GM19463 (cell line): ENCODE results near the gene BBS9.
A peak's percentile ranks its signal among the peaks of the same experiment; 100 is the strongest.

Source experiments
- ATAC-seq: cut with Tn5 transposase; IDR thresholded peaks from one replicate; pipeline ENCODE4 v1.9.1; 2021; ENCODE audit warnings: mild to moderate bottlenecking, moderate library complexity; ENCODE audit not compliant: unreplicated experiment

BBS9 gene

DNA sequence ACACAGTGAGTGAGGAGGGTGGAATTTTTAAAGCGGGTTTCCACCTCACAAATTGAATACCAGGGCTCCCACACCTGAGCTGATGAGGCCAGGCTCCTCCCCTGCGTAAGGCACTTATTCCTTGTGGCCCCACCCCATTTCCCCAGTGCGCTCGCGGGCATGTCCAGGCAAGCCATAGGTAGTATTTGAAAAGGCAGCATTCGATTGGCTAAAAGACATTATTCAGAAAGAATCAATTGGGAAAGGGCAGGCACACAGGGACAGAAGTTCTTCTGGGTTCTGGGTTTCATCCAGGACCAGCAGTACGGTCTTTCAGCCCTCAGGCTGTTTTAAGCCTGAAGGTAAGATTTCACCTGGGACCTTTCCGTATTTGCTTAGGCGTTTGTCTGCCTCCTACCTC is 222.3 kb downstream of the BBS9 start:
- no peak for ATAC-seq

DNA sequence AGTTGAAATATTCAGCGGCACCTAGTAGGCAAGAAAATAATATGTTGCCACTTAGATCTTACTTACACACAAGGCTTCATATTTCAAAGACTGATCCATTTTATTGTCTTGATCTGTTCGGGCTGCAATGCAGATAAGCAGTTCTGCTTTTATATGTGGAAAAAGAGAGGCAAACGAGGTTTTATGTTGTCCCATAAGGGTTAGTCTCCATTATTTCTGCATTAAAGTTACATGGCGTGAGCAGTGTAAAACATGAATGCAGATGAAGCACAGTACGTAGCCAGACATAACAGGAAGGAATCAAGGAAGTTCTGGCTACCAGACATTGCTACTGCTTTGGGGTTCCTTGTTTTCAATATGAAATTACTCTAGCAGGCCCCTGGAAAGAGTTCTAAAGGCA is 224.8 kb downstream of the BBS9 start:
- ATAC-seq: no peak

DNA sequence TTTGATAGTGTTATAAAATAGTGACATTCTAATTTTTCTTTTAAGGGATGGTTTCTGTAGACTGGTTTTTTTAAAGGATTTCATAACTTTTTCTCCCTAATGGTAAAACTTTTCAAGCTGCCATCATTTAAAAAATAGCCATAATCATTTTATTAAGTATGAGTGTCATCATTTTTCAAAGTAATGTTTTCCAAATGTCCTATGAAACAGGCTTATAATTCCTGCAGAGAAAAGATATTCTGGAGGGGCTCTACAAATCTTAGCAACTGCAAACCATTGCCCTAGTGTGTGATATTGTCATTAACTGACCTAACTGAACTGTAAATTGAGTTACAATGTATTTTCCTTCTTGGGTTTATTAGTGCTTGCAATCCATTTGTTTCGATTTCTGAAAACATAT is 226.0 kb downstream of the BBS9 start:
- ATAC-seq: no peak

DNA sequence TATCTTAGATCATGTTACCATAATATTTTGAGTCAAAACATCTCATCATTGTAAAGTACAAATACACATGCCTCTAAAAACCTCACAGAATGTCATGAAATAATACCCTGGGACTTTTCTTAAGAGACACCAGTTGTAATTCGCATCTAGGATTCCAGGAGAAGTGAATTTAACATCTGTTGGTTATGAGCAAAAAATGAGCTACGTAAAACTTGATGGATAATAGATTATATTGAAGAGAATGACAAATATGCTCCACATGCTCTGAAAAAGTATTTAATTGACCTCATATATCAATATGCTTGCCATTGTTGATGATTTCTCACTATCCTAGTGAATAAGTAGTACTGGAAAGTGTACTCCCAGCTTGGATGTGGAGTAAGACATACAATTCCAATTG is 227.0 kb downstream of the BBS9 start:
- ATAC-seq: no peak

DNA sequence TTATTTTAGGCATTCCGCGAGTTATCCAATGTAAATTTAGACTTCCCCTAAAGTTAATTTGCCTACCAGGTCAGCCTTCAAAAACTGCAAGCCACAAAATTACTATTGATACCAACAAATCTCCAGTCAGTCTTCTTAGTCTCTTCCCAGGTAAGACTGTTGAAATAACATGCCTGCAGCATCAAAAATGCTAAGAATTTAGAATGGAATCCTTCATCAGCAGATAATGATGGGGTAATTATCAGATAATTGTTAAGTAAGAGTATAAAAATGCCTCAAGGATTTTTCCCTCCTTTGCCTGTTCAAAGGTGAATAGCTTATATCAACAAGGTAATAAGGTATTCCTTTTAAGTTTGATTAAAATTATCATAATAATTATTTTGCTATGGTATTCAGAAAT is 228.5 kb downstream of the BBS9 start:
- ATAC-seq: no peak

DNA sequence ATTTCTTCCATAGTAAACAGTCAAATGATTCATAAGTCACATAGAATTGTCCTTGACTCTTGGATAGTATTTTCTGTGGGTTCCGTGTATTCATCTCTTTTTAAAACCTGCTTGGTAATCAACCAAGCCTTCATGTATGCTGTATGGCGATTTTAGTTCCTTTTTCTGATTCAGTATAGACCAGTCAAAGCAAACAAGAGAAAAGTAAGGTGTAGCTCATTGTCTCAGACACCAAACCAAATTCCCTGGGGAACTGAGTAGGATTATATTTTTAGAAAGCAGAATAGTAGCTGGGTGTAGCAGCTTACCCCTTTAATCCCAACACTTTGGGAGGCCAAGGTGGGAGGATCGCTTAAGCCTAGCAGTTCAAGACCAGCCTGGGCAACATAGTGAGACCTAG is 240.5 kb downstream of the BBS9 start:
- no peak for ATAC-seq

DNA sequence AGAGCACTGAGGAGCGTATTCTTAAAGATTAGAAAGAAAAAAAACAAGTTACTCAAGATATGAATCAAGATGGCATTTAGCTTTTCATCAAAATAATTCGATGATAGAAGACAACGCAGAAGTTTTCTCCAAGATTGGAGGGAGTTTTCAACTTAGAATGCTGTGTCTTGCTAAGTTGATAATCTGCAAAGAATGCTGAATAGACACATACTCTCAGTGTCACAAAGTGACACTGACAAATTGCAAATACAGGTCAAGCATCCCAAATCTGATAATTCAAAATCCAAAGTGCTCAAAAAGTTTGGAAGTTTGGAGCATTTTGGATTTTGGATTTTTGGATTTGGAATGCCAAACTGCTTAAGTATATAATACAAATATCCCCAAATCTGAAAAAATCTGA is 243.8 kb downstream of the BBS9 start:
- no peak for ATAC-seq

DNA sequence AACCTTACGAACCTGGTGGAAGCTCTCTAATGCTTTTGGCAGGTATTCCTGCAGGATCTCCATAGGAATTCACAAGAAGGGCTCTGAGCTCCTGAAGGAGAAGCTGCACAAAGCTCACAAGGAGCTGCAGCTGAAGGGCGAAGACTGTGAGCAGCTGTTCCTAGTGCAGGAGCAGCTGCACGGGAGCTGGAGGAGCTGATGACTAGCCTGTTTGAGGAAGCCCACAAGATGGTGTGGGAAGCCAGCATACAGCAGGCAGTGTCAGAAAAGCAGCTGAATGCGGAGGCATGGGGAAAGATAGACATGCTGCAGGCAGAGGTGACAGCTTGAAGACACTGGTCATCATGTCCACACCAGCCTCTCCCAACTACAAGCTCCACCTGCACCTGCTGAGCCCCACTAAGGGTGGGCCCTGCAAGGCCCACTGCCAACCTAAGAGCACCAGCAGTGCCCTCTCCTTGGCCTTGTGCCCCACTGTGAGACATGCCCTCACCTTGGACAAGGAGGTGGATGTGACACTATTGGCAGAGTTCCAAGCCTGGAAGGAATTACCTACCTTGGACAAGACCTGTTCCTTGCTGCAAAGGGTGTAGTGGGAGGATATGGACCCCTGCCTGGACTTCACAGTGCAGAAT is 250.6 kb downstream of the BBS9 start:
- no peak for ATAC-seq

DNA sequence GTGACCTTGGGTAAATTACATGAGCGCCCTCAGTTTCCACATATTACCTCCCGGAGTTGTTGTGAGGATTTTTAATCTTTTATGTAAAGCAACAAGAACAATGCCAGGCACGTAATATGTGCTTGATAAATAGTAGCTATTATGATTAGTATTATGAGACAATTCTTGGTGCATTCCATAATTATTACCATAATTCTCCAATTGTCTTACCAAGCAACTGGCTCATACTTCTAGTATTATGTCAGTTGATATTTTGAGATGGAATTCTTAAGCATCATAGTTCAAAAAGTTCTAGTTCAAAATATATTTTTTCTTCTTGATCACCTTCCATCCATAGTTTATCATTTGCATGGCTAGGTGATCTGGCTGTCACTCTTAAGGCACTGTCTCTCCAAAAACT is 259.0 kb downstream of the BBS9 start:
- ATAC-seq: no peak

DNA sequence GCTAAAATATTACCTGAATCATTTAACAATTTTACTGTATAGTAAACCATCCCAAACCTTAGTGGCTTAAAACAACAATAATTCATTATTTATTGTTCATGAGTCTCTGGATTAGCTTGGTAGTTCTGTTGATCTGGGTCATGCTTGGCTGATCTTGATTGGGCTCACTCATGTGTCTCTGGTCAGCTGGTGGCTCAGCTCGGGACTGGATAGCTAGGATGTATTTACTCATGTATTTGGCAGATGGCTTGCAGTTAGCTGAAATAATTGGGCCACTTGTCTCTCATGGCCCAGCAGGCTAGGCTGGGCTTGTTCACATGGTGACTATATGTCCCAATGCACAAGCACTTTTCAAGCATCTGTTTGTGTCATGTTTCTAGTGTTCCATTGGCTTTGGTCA is 262.8 kb downstream of the BBS9 start:
- ATAC-seq: no peak

DNA sequence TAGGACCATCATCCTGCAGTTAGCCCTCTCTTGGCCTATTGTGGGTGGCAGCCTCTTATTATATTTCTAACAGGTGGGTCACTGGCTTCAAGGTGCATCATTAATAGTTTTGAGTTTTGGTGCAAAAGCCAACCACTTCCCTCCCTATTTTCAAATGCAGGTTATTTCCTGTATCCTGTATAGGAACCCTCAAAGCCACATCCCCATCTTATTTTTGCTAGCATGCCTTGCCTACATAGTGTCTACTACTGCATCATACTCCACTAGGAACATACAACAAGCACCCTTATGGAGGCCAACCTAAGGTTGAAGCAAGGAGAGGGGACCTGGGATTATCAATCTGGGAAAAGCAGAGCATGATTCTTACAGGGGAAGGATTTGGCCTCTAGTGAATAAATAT is 264.4 kb downstream of the BBS9 start:
- ATAC-seq: no peak

DNA sequence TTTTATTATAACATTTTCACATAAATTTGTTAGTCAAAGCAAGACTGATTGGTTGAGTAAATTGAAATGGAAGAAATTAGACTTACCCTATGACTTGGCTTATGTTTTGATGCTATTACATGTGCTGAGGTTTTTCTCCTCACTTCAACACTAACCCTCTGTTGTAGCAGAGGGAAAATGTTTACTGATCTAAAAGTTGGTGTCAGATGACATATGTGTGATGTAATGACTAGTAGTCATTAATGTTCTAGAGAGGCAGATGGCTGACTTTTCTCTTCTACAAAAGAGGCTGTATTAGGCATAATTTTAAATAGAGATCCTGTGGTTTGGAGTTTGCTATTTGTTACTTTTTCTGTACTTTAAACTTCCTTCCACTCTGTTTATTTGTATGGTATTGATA is 266.0 kb downstream of the BBS9 start:
- no peak for ATAC-seq

DNA sequence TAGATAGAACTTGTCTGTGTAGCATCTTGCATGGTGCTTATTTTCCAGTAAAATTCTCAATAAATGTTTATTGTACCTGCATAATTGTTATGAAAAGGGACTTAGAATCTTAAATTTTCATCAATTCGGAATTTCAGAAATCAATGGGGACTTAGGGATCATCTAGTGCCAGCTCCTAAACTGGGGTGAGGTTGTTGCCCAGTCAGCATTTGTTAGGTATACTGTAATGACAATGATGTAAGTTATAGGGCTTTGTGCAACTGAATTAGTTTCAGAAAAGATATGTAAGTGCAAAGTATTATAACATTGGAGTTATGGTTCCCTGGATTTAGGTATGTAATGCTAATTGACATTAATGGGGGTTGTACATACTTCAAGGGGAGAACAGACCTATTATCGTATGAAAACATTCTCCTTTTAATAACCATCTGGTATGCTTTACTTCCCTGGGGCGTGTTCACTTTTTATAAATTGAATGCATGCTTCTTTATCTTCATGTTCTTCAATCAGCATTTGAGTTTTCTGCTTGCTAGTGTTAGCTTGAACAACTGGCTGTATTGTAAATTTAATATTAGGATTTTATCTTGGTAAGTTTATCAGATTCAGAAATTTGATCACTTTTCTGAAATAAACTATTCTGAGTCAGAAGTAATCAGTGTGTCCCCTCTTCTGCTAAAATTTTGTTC is 270.3 kb downstream of the BBS9 start:
- no peak for ATAC-seq

DNA sequence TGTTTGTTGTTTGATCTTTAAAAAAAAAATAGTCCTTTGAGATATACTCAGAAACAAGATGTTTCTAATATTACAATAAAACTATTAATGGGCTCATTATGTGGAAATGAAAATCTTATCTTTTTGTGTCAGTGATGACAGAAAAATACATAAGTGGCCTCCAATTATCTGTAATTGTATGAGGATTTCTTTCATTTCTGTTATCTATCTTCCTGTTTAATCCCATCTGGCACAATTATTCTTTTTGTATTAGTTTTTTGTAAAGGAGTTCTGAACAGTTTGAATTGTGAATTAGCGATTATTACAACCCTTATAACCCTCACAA is 270.8 kb downstream of the BBS9 start:
- ATAC-seq: no peak

DNA sequence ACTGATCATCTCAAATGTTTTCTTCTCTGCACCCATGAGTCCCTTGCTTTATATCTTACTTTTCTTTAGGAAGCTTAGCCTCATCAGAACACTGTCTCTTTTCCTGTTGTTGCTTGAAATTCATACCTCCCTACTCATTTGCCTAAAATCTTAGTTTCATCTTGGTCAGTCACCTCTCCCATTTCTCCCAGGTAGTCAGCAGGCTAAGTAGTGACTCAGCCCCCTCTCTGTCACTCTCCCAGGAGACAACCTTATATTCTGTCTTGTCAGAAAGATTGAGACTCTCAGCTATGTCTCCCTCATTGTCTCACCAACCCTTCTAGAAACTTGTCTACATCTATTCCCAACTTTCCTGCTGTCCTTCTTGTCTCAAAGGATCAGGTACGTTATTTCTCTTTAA is 280.9 kb downstream of the BBS9 start:
- ATAC-seq: no peak

DNA sequence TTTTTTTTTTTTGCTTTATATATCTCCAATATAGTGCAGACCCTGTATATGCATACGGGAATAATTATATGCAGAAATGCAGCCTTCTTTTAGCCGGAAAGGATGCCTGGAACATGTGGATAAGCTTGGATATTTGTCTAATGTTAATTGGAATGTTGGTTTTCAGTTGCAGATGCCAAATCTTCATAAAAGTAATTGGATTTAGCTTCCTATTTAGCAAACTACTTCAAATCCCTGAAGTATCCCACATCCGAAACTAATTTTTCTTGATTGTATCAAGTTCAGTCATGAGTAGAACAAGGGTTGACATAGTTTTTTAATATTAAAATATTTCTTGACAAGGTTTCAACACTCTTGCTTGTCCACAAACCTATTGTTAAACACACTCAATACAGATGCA is 281.7 kb downstream of the BBS9 start:
- ATAC-seq: no peak

DNA sequence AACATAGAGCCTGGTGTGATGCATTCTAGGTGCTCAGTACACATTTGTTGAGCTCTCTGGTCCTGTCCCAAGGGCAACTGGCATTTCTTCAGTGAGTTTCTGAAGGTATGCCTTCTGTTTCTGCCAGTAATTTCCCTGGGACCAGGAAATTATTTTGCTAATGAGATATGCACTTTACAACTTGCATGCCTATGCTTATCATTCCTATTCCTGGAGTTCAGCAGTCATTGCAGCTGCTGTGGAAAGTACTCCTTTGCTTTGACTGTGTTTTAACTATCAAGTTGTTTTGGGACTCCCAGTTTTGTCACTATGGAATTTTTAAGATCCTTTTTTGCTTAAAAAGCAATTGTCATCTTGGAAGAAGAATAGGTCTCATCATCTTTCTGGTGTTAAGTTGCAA is 283.0 kb downstream of the BBS9 start:
- no peak for ATAC-seq

DNA sequence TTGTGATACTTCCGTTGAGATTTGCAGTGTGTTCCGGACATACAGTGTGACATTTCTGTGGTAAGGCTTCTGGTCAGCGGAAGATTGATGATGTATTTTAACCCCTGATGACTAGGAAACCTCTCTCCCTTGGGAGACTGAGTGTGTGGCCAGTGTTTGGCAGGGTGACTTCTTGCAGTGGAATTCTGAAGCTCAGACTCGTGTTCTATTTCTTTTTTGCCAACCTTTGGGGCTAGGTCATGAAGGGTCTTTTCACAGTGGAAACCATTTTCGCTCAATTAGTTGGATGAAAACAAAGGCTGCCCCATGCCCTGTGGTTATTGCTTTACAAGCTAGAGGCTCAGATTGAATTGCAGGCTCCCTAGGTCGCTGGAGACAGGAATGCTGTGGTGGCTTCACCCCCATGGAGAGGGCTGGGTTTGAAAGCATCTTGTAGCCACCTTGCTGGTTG is 288.9 kb downstream of the BBS9 start:
- ATAC-seq: no peak

DNA sequence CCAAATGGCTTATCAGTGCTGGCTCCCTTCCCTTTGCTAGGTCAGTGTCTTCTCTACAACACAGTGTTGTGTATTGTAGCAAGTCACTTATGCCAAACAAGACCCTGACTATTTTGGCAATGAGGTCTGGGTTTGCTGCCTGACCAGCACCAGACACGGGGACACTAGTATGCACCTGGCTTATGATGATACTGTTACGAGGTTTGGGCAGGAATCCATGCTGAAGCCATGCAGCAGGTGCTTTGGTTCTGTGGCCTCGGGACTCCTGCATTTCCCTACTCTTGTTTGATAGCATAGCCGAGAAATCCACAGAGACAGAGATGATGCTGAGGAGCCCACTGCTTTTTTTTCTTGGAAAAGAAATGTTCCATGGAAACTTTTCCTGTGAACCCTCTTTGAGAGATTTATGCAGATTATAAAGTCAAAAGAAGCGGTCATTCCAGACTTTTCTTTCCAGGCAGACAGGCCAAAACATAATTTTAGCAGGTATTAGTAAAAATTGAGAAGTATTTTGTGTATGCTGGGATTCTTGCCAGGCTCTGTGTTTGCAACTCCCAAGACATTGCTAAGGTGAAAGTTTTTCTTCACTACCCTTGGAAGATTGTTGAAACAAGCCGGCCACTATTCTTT is 291.1 kb downstream of the BBS9 start:
- ATAC-seq: no peak

DNA sequence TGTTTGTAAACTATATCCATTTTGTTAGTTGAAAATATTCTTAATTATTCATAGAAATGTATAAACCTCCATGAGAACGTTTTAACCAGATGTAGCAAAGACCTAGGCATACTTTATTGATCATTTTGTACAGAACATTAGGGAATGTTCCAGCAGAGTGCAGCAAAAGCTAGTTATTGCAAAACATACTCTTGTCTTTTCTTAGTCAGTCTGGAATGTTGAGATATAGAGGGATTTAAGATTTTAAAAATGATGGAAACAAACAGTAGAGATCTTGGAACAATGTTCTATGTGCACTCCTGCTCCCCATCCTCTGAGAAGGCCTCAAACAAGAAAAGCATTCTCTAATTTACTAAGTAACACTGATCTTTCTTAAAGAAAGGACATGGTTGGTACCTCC is 292.1 kb downstream of the BBS9 start:
- ATAC-seq: no peak

DNA sequence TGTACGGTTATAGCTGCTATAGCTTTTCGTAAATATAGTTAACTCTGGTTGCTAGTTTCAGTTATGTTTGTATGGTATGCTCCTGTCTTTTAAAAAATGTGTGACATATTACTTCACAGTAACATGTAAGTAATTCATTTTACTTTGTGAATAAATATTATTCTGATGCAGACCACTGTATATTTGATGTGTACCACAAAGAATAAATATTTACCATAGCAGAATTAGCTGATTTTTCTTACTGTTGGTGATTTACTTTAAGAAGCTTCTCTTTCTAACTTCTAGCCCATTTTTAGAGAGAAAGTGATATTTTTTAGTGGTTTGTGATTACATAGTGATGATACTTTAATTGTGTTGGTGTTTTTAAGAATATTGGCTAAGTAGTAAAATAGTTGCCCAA is 292.8 kb downstream of the BBS9 start:
- ATAC-seq: no peak

DNA sequence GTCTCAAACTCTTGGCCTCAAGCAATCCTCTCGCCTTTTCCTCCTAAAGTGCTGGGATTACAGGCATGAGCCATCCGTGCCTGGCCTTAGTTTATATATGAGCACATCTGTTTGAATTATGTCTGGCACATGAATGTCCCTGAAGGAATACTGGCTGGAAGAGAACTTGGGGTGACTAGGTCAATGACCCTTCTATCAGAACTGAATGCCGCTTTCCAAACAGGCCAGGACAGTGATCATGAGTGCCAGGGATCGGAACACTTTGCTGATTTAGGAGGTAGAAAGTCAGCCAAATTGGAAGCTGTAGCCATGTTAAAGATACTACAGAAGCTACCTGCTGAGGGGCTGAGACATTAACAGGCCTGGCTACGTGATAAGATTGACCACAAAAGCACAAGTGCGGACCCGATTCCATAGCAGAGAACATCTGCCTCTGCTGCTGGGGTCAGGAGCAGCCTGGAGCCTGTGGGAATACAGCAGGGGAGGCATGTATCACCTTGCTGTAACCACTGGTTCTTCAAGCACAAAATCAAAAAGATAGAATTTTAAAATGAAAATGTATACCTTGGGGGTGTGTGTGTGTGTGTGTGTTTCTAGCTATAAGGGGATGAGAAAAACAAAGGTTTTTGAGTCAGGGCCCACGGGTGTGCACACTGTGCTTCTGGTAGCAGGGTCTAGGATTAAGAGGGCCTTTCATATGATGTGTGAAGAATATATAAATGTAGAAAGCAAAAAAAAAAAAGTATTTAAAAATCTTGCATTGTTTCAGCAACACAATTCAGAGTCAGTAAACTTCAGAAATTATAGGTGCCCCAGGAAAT is 293.7 kb downstream of the BBS9 start:
- peak; percentile 35 for ATAC-seq
